Measurements from ENCODE around the gene RINL.

RINL gene

GRCh38 chr19:38919837-38920601 is 41.9 kb upstream of the RINL start:
- no peak overlapping the region for H3K4me3 ChIP-seq (ENCODE audit: low read depth, low read length)
- H3K36me3 ChIP-seq (replicated peaks) = peaks cover 13% of the 10 kb centered on the region
- H3K27me3 ChIP-seq (replicated peaks) = no peaks in the 10 kb centered on the region
- DNase-seq = no peak
- TF ChIP-seq CTCF (IDR thresholded peaks at IDR 0.05; ENCODE audit: low read depth, low read length, missing control alignments) = no peak
- H3K27ac ChIP-seq = no peak overlapping the region
- in situ Hi-C loops (cut with HindIII; ENCODE audit: low pct_ligation_motif_present, low sequenced_read_pairs) = no loop called here

GRCh38 chr19:38918526-38918925 is 40.5 kb upstream of the RINL start:
- Histone ChIP-seq H3K36me3 (replicated peaks) (peaks cover 10% of the 10 kb centered on the region), H3K27ac (no peak overlapping the region), H3K4me3 (ENCODE audit: low read depth, low read length) (no peak overlapping the region), H3K27me3 (replicated peaks) (no peaks in the 10 kb centered on the region)
- no peak for DNase-seq
- no peak for TF ChIP-seq CTCF (IDR thresholded peaks at IDR 0.05; ENCODE audit: low read depth, low read length, missing control alignments)
- in situ Hi-C loops (cut with HindIII; ENCODE audit: low pct_ligation_motif_present, low sequenced_read_pairs) = no loop called here

GRCh38 chr19:38917921-38918491 is 39.9 kb upstream of the RINL start:
- DNase-seq = no peak
- TF ChIP-seq CTCF (IDR thresholded peaks at IDR 0.05; ENCODE audit: low read depth, low read length, missing control alignments) = peak; percentile 35
- Histone ChIP-seq H3K27ac (no peak overlapping the region), H3K27me3 (replicated peaks) (no peaks in the 10 kb centered on the region), H3K36me3 (replicated peaks) (peaks cover 10% of the 10 kb centered on the region), H3K4me3 (ENCODE audit: low read depth, low read length) (no peak overlapping the region)
- in situ Hi-C loops (cut with HindIII; ENCODE audit: low pct_ligation_motif_present, low sequenced_read_pairs) = no loop called here

- in situ Hi-C loops (cut with HindIII; ENCODE audit: low pct_ligation_motif_present, low sequenced_read_pairs) = no loop called here
- H3K36me3 ChIP-seq (replicated peaks) = peaks cover 9% of the 10 kb centered on the region
- no peak for DNase-seq
- no peak for TF ChIP-seq CTCF (IDR thresholded peaks at IDR 0.05; ENCODE audit: low read depth, low read length, missing control alignments)
- H3K4me3 ChIP-seq (ENCODE audit: low read depth, low read length) = no peak overlapping the region
- no peaks in the 10 kb centered on the region for H3K27me3 ChIP-seq (replicated peaks)
- H3K27ac ChIP-seq = no peak overlapping the region
Observed at GRCh38 chr19:38917516-38917915, 39.4 kb upstream of the RINL start.

- DNase-seq = no peak
- no peaks in the 10 kb centered on the region for H3K36me3 ChIP-seq (replicated peaks)
- no peak overlapping the region for H3K4me3 ChIP-seq (ENCODE audit: low read depth, low read length)
- peaks cover 2% of the 10 kb centered on the region for H3K27me3 ChIP-seq (replicated peaks)
- TF ChIP-seq CTCF (IDR thresholded peaks at IDR 0.05; ENCODE audit: low read depth, low read length, missing control alignments) = no peak
- in situ Hi-C loops (cut with HindIII; ENCODE audit: low pct_ligation_motif_present, low sequenced_read_pairs) = no loop called here
- H3K27ac ChIP-seq = no peak overlapping the region
Observed at GRCh38 chr19:38915329-38916321, 37.5 kb upstream of the RINL start.

All from brain microvascular endothelial cell (primary cell).